HepG2 (cell line): Measurements from ENCODE around the gene NECTIN2. TPM values are rescaled to one million over a fixed set of nuclear protein-coding genes. Genes with fewer than 3 reads are reported as not detected.

Experiments used
- ATAC-seq: fragments of 200-7000 bp; cut with Tn5 transposase; 3 replicates; pipeline ENCODE4 v1.9.1; 2020; ENCODE audit warnings: mild to moderate bottlenecking, moderate library complexity
- BruUV-seq: library from RNA; stranded (reverse); fragments of 400-500 nt; replicated peaks from 2 replicates; lab custom pipeline; 2021; lab: Mats Ljungman, UMichigan
- CTCF ChIA-PET: fragments of 300-600 bp; formaldehyde crosslinking; extraction: SDS; loops from one replicate; lab custom pipeline; 2021; ENCODE audit warnings: low total read pairs, inconsistent platforms, low intra/inter-chr PET ratio; lab: Yijun Ruan, JAX
- POLR2A ChIA-PET: fragments of 350-600 bp; sonication (Branson Sonifier 250); formaldehyde crosslinking; loops from one replicate; lab custom pipeline; 2020; ENCODE audit warnings: antibody characterized with exemption, inconsistent platforms; lab: Yijun Ruan, JAX
- DNase-seq: peaks from one replicate; pipeline ENCODE4 v3.0.0-alpha.2; 2015; ENCODE audit warnings: low spot score
- FAIRE-seq: peaks from 3 replicates; lab custom pipeline; 2011; peaks lifted over from hg19 to GRCh38; lab: Jason Lieb, UNC
- H2AFZ ChIP-seq: one replicate; pipeline ENCODE4 v1.6.1; 2011; ENCODE audit warnings: low read length, inconsistent platforms
- H3K27ac ChIP-seq: fragments of 300-600 bp; 3 replicates; pipeline ENCODE4 v1.8.0; 2011; ENCODE audit warnings: mixed run types, mild to moderate bottlenecking, mixed read lengths, low read length, inconsistent platforms; ENCODE audit not compliant: insufficient read depth; ENCODE audit errors: extremely low read length
- H3K27me3 ChIP-seq, 2 experiments: fragments of 200-600 bp in 1 of 2; 2 replicates in 1 of 2; 3 replicates in 1 of 2; pipeline versions ENCODE4 v1.6.0 to v1.8.0; 2011; ENCODE audit warnings: low read length in 2 of 2, mild to moderate bottlenecking in 2 of 2, moderate library complexity in 2 of 2, inconsistent platforms in 1 of 2; ENCODE audit not compliant: insufficient read depth in 2 of 2, control insufficient read depth in 1 of 2
- H3K36me3 ChIP-seq, 2 experiments: fragments of 200-600 bp in 1 of 2; replicated peaks in 1 of 2; 2 replicates in 1 of 2; 3 replicates in 1 of 2; pipeline versions ENCODE4 v1.5.1 to v1.8.0; 2011; ENCODE audit warnings: low read length in 2 of 2, inconsistent platforms in 1 of 2; ENCODE audit not compliant: insufficient read depth in 2 of 2, control insufficient read depth in 1 of 2
- H3K4me1 ChIP-seq: 2 replicates; pipeline ENCODE4 v1.5.1; 2012; ENCODE audit warnings: low read length, inconsistent platforms; ENCODE audit not compliant: insufficient read depth
- H3K4me2 ChIP-seq: 2 replicates; pipeline ENCODE4 v1.6.0; 2011; ENCODE audit warnings: low read depth, low read length, inconsistent platforms
- H3K4me3 ChIP-seq, 3 experiments: fragments of 200-600 bp in 1 of 3; sonication (generic), shearing (Covaris generic) in 1 of 3; replicated peaks in 1 of 3; 2 replicates each; pipeline ENCODE4 v1.5.1; 2011 to 2016; ENCODE audit warnings: low read length in 3 of 3, inconsistent platforms in 2 of 3, low read depth in 2 of 3, mild to moderate bottlenecking in 2 of 3, control low read depth in 1 of 3, mixed read lengths in 1 of 3; ENCODE audit not compliant: insufficient read depth in 1 of 3
- H3K79me2 ChIP-seq: one replicate; pipeline ENCODE4 v1.6.1; 2011; ENCODE audit warnings: low read length, inconsistent platforms; ENCODE audit not compliant: insufficient read depth
- H3K9ac ChIP-seq: 2 replicates; pipeline ENCODE4 v1.6.0; 2011; ENCODE audit warnings: mild to moderate bottlenecking, low read depth, low read length, inconsistent platforms; ENCODE audit not compliant: insufficient read depth
- H3K9me3 ChIP-seq: 2 replicates; pipeline ENCODE4 v1.5.1; 2012; ENCODE audit warnings: mild to moderate bottlenecking, low read length
- H4K20me1 ChIP-seq: 2 replicates; pipeline ENCODE4 v1.6.0; 2011; ENCODE audit warnings: inconsistent platforms, mild to moderate bottlenecking, low read length, moderate library complexity; ENCODE audit not compliant: insufficient read depth
- AGO2 ChIP-seq: fragments of 200-400 bp; formaldehyde crosslinking; optimal IDR thresholded peaks from 2 replicates; pipeline ENCODE3; 2017; ENCODE audit warnings: mild to moderate bottlenecking, low read depth, low read length, moderate library complexity
- E2F2 ChIP-seq: sonication (generic); formaldehyde crosslinking; IDR thresholded peaks from 2 replicates; pipeline ENCODE4 v1.4.0; 2020; ENCODE audit warnings: missing genetic modification reagents, borderline replicate concordance
- NR2C2 ChIP-seq: sonication (generic); formaldehyde crosslinking; IDR thresholded peaks from 2 replicates; pipeline ENCODE4 v1.4.0; 2020; ENCODE audit warnings: missing genetic modification reagents, mild to moderate bottlenecking, moderate library complexity, borderline replicate concordance
- RBFOX2 ChIP-seq: fragments of 200-400 bp; formaldehyde crosslinking; IDR thresholded peaks from 2 replicates; pipeline ENCODE4 v1.6.1; 2017; ENCODE audit warnings: low read depth, mild to moderate bottlenecking, low read length
- ZFP90 ChIP-seq: sonication (generic); formaldehyde crosslinking; IDR thresholded peaks from 2 replicates; pipeline ENCODE4 v1.8.0; 2022; ENCODE audit warnings: missing genetic modification reagents, mild to moderate bottlenecking, inconsistent platforms, borderline replicate concordance
- ZMAT3 ChIP-seq: sonication (generic); formaldehyde crosslinking; conservative IDR thresholded peaks from 2 replicates; pipeline ENCODE4 v1.7.0; 2021; ENCODE audit warnings: missing genetic modification reagents
- ZMYM4 ChIP-seq: sonication (generic); formaldehyde crosslinking; IDR thresholded peaks from 2 replicates; pipeline ENCODE4 v1.8.1; 2023; ENCODE audit warnings: mild to moderate bottlenecking, missing genetic modification reagents
- ZNF746 ChIP-seq: sonication (generic); formaldehyde crosslinking; IDR thresholded peaks from 2 replicates; pipeline ENCODE4 v1.8.0; 2022; ENCODE audit warnings: mild to moderate bottlenecking, missing genetic modification reagents
- WGBS: methylation state at CpG from one replicate; pipeline ENCODE4 v1.1.6; 2017; ENCODE audit warnings: low lambda C conversion rate; 5-methylcytosine and 5-hydroxymethylcytosine counted together
- in situ Hi-C: cut with HindIII; loops from 2 replicates; pipeline ENCODE4 v1.10.0; 2017; ENCODE audit warnings: low pct_unique_long_range_greater_than_20kb; ENCODE audit not compliant: extremely low pct_ligation_motif_present
- intact Hi-C: fragments of 100-400 bp; cut with micrococcal nuclease; formaldehyde crosslinking; loops from one replicate; pipeline ENCODE4 v1.10.0; 2022; ENCODE audit not compliant: unreplicated experiment
- polyA plus RNA-seq, 8 experiments: library from polyadenylated mRNA; depleted of rRNA in 3 of 8; stranded (reverse) in 7 of 8; unstranded in 1 of 8; fragments of >200 nt; fragmentation: Illumina TruSeq in 4 of 8; extraction: Trizol in 4 of 8; gene quantifications; 2 replicates each; pipeline versions ENCODE4 v1.2.1 to v1.2.3, GENCODE V29; 2011 to 2016; ENCODE audit warnings: low read depth in 4 of 8, missing spikeins in 1 of 8, mixed read lengths in 1 of 8; ENCODE audit not compliant: insufficient read depth in 1 of 8
- total RNA-seq, 5 experiments: library from RNA; depleted of rRNA; stranded (reverse); fragments of >200 nt; fragmentation: Illumina TruSeq; extraction: Trizol; gene quantifications; 2 replicates each; pipeline ENCODE4 v1.2.3, GENCODE V29; 2016; ENCODE audit warnings: low read depth in 1 of 5
- TF ChIP-seq, protein P1 (sequence below): sonication (generic); formaldehyde crosslinking; IDR thresholded peaks from 2 replicates; pipeline ENCODE4 v1.5.1; 2020; ENCODE audit warnings: missing genetic modification reagents, mild to moderate bottlenecking, borderline replicate concordance

NECTIN2 gene
- total and polyA plus RNA-seq, 2 of the 13 experiments (the other 11 are each of a cell fraction or from before 2014, with no cell fraction given) = 75.4 to 114 TPM

DNA sequence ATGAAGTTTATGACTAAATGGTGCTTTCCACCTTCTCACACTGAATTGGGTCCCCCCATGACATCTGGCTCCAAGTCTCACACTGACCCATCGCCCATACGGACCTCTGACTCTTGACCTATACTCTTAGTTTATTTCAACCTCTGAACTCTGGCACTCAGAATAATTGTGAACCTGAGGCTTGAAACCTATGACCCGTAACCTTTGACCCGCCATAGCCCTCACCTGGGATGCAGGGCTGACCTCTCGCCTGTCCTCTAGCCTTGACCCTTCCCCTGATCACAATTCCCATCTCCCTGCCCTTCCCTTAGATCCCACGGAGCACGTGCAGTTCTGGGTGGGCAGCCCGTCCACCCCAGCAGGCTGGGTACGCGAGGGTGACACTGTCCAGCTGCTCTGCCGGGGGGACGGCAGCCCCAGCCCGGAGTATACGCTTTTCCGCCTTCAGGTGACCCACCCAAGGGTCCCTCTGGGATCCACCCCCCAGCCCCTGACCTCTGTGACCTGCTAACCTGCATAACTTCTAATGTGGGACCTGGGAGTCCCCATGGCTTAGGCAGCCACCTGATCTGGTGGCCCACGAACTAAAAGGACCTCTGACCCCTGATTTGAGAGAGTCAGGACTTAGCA lies 32.1 kb upstream of the NECTIN2 start (continued):
- TF ChIP-seq NR2C2 (peak; percentile 72; the same call in 1 of the 2 replicates), ZNF746 (CRISPR knock-in tag) (0 out of 2 replicates have a peak, but pooled peaks have one; percentile 16), ZMYM4 (CRISPR knock-in tag) (no peak), ZMAT3 (CRISPR knock-in tag) (no peak)
- TF ChIP-seq, protein P1, sequence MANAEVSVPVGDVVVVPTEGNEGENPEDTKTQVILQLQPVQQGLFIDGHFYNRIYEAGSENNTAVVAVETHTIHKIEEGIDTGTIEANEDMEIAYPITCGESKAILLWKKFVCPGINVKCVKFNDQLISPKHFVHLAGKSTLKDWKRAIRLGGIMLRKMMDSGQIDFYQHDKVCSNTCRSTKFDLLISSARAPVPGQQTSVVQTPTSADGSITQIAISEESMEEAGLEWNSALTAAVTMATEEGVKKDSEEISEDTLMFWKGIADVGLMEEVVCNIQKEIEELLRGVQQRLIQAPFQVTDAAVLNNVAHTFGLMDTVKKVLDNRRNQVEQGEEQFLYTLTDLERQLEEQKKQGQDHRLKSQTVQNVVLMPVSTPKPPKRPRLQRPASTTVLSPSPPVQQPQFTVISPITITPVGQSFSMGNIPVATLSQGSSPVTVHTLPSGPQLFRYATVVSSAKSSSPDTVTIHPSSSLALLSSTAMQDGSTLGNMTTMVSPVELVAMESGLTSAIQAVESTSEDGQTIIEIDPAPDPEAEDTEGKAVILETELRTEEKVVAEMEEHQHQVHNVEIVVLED (CRISPR knock-in tag) = no peak

DNA sequence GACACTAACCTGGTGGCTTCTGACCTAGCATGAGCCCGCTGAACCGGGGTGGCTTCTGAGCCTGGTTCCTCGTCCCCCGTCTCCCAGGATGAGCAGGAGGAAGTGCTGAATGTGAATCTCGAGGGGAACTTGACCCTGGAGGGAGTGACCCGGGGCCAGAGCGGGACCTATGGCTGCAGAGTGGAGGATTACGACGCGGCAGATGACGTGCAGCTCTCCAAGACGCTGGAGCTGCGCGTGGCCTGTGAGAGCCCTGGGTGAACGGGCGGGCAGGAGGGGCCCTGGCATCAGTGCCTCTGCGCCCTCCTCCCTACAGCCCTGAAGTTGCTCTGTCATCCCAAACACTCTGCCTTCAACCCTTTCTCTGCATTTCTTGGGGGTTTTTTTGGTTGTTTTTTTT lies 31.6 kb upstream of the NECTIN2 start:
- no peak for ATAC-seq

More for the DNA sequence above, 31.6 kb upstream of the NECTIN2 start:
- H3K9ac ChIP-seq = no peak overlapping the region
- CTCF ChIA-PET = no interaction called here
- peaks cover 61% of the 10 kb centered on the region for H3K4me1 ChIP-seq
- intact Hi-C loops = no loop called here
- H3K27ac ChIP-seq = no peak overlapping the region
- H3K27me3 ChIP-seq = no peaks in the 10 kb centered on the region; a peak in 1 of 5 replicates
- in situ Hi-C loops = no loop called here
- WGBS = 98% methylated on average over 13 of the region's 17 CpGs
- H3K4me2 ChIP-seq = no peak overlapping the region
- no peak overlapping the region for H2AFZ ChIP-seq
- POLR2A ChIA-PET = no interaction called here
- H3K36me3 ChIP-seq = peaks cover 11 to 37% of the 10 kb centered on the region in 2 experiments
- H3K79me2 ChIP-seq = peaks cover 16% of the 10 kb centered on the region
- BruUV-seq = no TSS peak
- no peak for FAIRE-seq
- no peaks in the 10 kb centered on the region for H3K9me3 ChIP-seq
- DNase-seq = no peak
- 0 out of 2 replicates have a peak, but pooled peaks cover 6% of the 10 kb centered on the region for H4K20me1 ChIP-seq
- TF ChIP-seq RBFOX2 (0 out of 2 replicates have a peak, but pooled peaks have one; percentile 52), AGO2 (peak; percentile 36), ZFP90 (CRISPR knock-in tag) (no peak), E2F2 (CRISPR knock-in tag) (no peak)
- no peak overlapping the region for H3K4me3 ChIP-seq
